Stimulated activated CD8-positive, alpha-beta memory T cell treated with anti-CD3 and anti-CD28 coated beads, Interleukin-15, amount 100 ng/mL, for 1 hour (primary cell): ENCODE data around the gene ZBTB32.

Source experiments
- DNase-seq: peaks from one replicate; pipeline ENCODE4 v3.0.0-alpha.2; 2020; ENCODE audit warnings: low read depth

Gene ZBTB32

DNA sequence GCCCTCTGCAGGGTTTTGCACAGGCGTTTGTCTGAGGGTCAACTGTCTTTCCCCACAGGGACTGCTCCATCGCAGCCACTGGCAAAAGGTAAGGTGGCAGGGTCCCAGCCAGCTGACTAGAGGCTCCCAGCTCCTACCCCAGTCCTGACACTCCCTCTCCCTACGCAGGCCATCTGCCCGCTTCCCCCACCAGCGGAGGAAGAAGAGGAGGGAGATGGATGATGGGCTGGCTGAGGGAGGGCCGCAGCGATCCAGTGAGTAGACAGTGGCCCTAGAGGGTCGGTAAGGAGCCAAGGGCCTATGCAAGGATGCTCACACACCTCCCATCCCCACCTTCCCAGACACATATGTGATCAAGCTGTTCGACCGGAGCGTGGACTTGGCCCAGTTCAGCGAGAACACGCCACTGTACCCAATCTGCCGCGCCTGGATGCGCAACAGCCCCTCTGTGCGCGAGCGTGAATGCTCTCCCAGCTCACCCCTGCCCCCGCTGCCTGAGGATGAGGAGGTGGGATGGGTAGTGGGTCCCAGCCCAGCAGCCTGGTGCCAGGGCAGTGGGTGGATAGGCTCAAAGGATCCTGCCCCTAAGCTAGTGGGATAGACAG lies 48.5 kb downstream of the ZBTB32 start:
- no peak for DNase-seq

DNA sequence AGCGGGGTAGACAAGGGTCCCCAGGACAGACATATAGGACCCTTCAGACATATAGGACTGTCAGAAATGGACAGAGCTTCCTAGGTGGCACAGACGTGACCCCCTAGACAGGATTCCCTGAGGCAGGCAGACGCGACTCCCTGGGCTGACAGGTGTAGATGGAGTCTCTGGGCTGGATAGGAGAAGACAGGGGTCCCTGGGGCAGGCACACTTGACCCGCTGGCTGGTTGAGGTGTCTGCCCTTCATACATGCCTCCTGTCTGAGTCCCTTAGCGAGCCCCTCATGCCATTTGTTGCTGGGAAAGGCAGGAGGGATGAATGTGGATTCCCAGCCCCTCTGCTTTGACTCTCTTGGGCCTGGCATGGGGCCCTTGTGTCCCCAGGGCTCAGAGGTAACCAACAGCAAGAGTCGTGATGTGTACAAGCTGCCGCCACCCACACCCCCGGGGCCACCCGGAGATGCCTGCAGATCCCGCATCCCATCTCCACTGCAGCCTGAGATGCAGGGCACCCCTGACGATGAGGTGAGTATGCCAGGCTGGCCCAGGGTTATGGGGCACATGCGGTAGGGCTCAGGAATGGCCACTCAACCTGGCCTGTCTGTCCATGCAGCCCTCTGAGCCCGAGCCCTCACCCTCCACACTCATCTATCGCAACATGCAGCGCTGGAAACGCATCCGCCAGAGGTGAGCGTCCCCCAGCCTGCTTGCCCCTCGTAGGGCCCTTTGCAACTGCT lies 49.4 kb downstream of the ZBTB32 start:
- no peak for DNase-seq

DNA sequence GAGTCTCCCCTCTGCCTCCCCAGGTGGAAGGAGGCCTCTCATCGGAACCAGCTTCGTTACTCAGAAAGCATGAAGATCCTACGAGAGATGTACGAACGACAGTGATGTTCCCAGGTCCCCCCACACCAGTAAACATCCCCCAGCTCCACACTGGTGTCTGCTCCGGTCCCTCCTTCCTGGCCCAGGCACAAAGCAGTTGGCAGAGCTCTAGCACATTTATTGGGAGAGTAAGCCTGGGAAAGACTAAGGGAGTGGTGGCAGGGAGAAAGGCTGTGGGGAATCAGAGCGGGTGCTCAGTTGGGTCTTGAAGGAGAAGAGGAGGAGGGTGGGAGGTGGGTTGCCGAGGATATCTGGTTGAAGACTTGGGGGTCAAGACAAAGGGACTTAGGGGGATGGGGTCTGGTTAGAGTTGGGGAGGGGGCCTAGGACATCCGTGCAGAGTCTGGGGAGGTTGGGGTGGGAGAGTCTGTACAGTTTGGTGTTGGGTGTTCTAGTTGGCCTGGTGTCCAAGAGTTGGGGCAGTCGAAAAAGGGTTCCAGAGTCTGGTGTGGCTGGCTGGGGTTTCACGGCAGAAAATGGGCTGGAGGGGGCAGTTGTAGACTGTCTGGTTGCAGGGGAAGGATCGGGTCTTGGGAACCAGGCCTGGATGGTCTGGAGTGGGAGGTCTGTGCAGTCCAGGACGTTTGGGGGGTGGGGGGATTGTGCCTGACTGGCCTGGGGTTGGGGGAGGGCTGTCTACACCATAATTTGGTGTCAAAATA lies 50.2 kb downstream of the ZBTB32 start:
- DNase-seq, result no peak

DNA sequence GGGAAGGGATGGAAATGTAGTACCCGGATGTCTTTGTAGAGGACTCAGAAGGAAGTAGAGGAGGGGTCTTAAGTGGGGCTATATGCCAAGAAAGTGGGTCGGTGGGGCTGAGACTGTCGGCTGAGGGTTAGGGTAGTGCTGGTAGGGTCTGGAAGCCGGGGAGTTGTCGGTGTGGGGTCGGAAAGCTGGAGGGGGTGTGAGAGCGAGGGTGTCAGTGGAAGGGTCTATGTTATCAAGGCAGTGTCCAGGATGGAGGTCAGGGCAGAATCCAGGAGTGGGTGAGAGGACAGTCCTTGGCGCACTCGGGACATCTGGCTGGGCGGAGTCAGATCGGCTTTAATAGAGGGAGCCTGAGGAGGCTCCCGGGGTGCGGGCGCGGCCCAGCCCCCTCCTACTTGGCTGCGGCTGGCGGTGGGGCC lies 50.8 kb downstream of the ZBTB32 start:
- DNase-seq, result no peak

DNA sequence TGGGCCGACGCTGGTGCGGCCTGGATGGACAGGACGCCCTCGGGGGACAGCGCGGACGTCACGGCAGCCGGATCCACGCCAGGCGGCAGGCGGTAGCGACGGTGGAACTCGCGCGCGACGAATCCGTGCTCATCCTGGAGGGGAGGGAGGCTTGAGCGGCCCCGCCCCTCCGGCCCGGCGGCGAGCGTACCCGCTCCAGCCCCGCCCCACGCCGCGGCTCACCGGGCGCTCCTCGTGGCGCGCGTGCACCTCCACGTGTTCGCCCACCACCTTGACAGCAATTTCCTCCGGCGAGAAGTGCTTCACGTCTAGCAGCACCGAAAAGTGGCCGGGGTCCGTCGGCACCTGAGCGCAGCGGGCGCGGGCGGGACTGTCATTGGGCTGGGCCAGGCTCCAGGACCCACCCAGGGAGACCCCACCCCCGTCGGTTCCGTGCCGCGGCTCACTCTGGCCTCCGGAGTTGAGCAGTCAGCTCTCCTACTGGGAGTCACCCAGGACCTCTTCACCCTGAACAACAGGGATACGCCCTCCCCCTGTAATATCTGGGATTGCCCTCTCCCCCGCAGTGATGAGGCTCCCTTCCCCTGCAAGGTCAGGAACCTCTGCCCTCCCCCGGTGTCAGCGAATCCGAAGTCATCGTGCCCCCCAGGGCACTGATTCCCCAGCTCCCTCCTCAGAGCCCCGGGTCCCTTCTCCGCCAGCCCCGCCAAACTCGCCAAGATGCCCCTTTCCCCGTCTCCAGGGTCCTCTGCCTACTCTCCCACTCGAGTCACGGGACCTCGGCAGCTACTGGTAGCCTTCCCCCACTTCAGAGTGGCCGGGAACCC lies 51.4 kb downstream of the ZBTB32 start:
- DNase-seq, result no peak

DNA sequence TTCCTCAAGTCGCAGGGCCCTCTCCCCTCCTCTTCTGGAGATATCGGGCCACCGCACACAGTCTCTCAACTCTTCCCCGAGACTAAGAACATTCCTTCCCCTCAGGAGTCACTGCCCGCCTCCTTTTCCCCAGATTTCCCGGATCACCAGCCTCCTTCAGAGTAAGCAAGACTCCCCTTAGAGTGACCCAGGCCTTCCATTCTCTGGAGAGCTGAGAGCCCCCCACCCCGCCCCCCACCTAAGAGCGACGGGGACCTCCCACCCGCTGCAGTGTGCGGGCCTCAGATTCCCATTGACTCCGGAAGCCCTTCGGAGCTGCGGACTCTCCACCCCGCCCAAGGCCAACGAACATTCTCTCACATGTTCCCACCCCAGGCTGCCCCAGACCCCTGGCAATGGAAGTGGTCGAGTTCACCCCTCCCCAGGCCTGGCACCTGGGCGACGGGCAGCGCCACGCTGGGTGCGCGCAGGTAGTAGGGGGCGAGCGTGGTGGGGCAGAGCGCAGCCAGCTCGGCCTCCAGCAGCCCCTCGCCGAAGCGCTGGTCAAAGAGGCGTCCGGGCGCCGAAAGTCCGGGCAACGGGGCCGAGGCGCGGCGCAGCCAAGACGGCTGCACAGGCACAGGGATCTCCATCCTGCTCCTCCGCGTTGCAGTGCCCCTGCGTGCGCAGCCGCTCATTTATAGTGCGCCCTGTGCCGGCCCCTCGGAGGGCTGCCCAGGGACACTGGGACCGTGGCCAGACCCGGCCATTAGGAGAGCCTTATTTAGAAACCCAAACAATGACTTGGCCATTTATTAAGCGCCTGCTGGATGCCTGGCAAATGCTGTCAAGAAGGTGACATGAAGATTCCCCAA lies 52.2 kb downstream of the ZBTB32 start, which contains the start of gene HSPB6:
Gene HSPB6 (minus strand): TSS at position 653 of the 854 bp plus-strand sequence. CDS start 21 bp downstream, at position 632.
- DNase-seq, result no peak

DNA sequence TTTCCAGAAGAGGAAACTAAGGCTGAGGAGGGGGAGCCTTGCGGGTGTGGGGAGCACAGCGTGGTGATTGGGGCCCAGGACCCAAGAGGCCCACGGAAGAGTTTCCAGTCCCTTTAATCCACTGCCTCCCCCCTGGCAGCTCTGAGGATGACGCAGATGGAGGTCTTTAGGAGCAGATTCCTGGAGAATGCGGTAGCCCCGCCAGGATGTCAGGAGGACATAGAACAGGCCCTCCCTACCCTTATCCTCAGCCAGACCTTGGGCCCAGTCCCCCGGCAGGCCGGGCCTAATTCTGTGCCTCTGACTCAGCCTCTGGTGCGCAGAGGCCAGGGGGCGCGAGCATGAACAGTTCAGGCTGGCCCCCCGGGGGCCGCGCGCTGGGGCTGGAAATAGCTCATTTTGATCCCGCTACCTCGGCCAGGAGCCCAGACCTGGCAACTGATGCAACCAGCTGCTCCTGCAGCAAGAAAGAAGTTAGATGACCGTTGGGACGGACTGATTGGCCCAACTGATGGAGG lies 52.9 kb downstream of the ZBTB32 start:
- DNase-seq, result no peak

DNA sequence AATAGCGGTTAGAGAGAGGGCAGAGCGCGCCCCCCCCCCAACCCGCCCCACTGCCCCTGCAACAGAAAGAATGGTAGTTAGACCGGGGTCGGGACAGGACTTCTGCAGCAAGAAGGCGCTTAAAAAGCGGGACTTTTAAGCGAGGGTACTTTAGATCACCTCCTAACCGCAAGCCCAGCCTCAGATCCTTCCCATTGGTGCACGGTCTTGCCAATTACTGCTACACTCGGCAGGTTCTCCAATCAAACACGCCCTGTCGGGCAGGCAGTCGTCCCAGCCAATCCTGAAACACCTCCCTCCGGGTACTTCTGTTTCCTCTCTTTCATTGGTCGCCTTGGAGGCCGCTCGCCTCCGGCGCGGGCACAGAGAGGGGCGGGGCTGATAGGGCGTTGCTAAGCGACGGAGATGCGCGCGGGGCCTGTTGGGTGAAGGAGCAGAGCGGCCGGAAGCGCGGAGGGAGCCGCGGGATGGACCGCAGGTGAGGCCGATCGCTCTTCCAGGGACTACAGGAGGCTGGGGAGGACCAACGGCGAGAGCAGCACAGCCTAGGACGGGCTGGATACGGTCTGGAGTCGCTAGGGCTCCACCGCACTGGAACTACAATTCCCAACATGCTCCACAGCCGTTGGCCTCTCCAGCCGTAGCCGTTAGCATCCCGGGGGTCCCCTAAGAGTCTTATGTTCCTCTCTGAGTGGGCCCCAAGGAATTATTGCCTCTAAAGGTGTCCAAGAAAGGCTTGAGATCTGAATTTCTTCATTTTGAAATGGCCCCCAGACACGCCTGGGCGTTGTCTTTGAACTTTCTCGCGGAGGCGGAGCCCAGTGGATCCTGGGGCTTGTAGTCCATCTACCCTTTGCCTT lies 53.6 kb downstream of the ZBTB32 start, which contains the start of gene PROSER3:
Gene PROSER3 (plus strand): TSS at position 428 of the 860 bp plus-strand sequence. CDS start 40 bp downstream, at position 468.
- peak; percentile 92 for DNase-seq

DNA sequence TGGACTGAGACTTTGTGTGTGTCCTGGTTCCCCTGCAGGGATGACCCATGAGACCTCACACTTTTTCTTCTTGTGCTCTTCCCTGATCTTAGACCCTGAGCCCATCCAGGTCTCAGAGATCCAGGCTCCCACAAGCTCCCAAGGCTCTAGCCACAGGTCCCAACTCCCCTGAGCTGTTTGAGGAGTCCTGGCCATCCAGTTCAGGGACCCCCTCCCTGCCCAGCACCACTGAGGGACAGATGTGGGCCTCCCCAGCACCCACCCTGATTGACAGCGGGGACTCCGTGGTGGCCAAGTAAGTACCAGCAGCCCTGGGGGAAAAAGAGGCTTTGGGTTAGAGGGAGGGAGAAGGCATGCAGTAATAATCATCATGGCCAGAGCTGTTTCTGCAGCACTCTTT lies 55.3 kb downstream of the ZBTB32 start:
- DNase-seq, result no peak

DNA sequence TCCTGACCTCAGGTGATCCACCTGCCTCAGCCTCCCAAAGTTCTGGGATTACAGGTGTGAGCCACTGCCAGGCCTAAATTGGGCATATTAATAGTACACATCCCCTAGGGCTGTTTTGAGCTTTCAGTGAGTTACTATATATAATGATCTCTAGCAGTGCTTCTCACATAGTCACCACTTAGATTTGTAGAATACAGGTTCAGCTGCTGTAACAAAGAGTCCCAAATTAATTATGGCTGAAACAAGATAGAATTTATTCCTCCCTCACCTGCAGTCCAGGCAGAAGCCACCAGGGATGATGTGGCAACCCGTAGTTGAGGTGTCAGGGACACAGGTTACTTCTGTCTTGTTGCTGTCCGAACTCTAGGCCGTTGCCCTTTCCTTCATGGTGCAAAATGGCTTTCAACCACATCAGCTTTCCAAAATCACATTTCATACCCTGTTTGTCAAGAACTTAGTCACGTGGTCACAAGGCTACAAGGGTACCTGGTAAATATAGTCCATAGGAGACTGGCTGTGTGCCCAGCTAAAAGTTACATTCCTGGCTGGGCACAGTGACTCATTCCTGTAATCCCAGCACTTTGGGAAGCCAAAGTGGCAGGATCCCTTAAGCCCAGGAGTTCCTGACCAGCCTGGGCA lies 56.5 kb downstream of the ZBTB32 start:
- no peak for DNase-seq

DNA sequence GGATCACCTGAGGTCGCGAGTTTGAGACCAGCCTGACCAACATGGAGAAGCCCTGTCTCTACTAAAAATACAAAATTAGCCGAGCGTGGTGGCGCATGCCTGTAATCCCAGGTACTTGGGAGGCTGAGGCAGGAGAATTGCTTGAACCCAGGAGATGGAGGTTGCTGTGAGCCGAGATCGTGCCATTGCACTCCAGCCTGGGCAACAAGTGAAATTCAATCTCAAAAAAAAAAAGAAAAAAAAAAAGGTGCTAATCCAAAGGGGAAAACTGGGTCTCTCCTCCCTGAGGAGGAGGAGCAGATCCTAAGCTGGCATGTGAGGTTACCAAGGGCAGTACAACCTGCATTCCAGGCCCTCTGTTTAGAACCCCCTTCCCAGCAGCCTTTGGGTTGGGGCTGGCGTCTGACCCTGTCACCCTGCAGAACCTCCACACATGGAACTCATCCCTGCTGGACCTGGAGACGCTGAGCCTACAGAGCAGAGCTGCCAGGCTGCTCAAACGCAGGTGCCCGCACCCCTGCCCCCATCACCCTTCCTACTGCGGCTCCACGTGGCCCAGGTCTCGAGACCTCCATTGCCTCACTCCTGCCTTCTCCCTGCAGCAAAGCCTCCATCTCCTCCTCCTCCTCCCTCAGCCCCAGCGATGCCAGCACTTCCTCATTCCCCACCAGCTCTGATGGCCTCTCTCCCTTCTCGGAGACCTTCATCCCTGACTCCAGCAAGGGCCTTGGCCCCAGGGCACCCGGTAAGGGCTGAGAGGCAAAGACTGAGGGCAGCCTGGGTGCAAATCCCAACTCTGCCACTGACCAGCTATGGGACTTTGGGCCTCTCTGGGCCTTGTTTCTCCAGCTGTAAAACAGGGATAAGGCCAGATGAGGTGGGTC lies 60.3 kb downstream of the ZBTB32 start:
- DNase-seq, result no peak
